HCT116 (cell line): ENCODE data around the gene DOCK10.

ENCODE experiments used
- JUND ChIP-seq: IDR thresholded peaks from 2 replicates; pipeline ENCODE4 v1.6.1; 2012
- MAX ChIP-seq: IDR thresholded peaks from 2 replicates; pipeline ENCODE4 v1.6.1; 2012
- POLR2A ChIP-seq: IDR thresholded peaks from 2 replicates; pipeline ENCODE4 v1.7.0; 2011; ENCODE audit warnings: borderline replicate concordance; ENCODE audit not compliant: insufficient read depth, insufficient read length; ENCODE audit errors: extremely low read depth
- POLR2AphosphoS5 ChIP-seq: IDR thresholded peaks from 2 replicates; pipeline ENCODE4 v1.6.1; 2011; ENCODE audit warnings: mild to moderate bottlenecking, low read depth, low read length, moderate library complexity
- RAD21 ChIP-seq: IDR thresholded peaks from 2 replicates; pipeline ENCODE4 v1.6.1; 2012; ENCODE audit warnings: low read depth, mild to moderate bottlenecking
- REST ChIP-seq: IDR thresholded peaks from 2 replicates; pipeline ENCODE4 v1.6.1; 2012; ENCODE audit warnings: low read depth
- SP1 ChIP-seq: IDR thresholded peaks from 2 replicates; pipeline ENCODE4 v1.6.1; 2012; ENCODE audit warnings: low read depth
- YY1 ChIP-seq: IDR thresholded peaks from 2 replicates; pipeline ENCODE4 v1.6.1; 2011; ENCODE audit warnings: low read length, low read depth, moderate library complexity, mild to moderate bottlenecking; ENCODE audit not compliant: insufficient replicate concordance; ENCODE audit errors: extremely low read depth
- ZNF274 ChIP-seq: fragments of 200-500 bp; sonication (Bioruptor generic); IDR thresholded peaks from 2 replicates; pipeline ENCODE4 v1.6.1; 2014; ENCODE audit warnings: mild to moderate bottlenecking, low read depth, low read length, inconsistent platforms
- TF ChIP-seq, protein P1 (sequence below), 3 experiments: fragments of 200-600 bp in 1 of 3; sonication (generic) in 1 of 3; IDR thresholded peaks in 2 of 3; conservative IDR thresholded peaks in 1 of 3; 2 replicates each; pipeline ENCODE4 v1.5.1; 2012 to 2017; ENCODE audit warnings: low read depth in 2 of 3, low read length in 2 of 3, antibody characterized with exemption in 1 of 3, borderline replicate concordance in 1 of 3, control low read depth in 1 of 3, mild to moderate bottlenecking in 1 of 3, mixed read lengths in 1 of 3, mixed run types in 1 of 3, moderate library complexity in 1 of 3; ENCODE audit not compliant: insufficient read depth in 1 of 3

GRCh38 chr2:224987733-224988132 is 54.5 kb downstream of the DOCK10 start:
- TF ChIP-seq MAX = no peak
- TF ChIP-seq, protein P1, sequence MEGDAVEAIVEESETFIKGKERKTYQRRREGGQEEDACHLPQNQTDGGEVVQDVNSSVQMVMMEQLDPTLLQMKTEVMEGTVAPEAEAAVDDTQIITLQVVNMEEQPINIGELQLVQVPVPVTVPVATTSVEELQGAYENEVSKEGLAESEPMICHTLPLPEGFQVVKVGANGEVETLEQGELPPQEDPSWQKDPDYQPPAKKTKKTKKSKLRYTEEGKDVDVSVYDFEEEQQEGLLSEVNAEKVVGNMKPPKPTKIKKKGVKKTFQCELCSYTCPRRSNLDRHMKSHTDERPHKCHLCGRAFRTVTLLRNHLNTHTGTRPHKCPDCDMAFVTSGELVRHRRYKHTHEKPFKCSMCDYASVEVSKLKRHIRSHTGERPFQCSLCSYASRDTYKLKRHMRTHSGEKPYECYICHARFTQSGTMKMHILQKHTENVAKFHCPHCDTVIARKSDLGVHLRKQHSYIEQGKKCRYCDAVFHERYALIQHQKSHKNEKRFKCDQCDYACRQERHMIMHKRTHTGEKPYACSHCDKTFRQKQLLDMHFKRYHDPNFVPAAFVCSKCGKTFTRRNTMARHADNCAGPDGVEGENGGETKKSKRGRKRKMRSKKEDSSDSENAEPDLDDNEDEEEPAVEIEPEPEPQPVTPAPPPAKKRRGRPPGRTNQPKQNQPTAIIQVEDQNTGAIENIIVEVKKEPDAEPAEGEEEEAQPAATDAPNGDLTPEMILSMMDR (IDR thresholded peaks at IDR 0.05 in 2 of 3, conservative IDR thresholded peaks at IDR 0.05 in 1 of 3; ENCODE audit: borderline replicate concordance in 1 of 3, insufficient read depth in 1 of 3, low read depth in 2 of 3, low read length in 2 of 3) = no peak
- TF ChIP-seq POLR2AphosphoS5 = no peak
- TF ChIP-seq YY1 = no peak
- no peak for TF ChIP-seq ZNF274
- no peak for TF ChIP-seq POLR2A
- TF ChIP-seq SP1 = no peak
- no peak for TF ChIP-seq REST
- TF ChIP-seq JUND = no peak
- TF ChIP-seq RAD21 = no peak
